Esophagus muscularis mucosa (tissue), 3 donors: ENCODE measurements around the gene ALG8.

Experiments
- POLR2A ChIP-seq: fragments of 450-650 bp; IDR thresholded peaks from one replicate; pipeline ENCODE4 v1.6.1; 2017; ENCODE audit warnings: antibody characterized with exemption, moderate library complexity, mild to moderate bottlenecking, low read depth
- POLR2AphosphoS5 ChIP-seq, 2 donors: sonication (generic); formaldehyde crosslinking; IDR thresholded peaks; one replicate each; pipeline ENCODE4 v1.6.1; 2017; ENCODE audit warnings: antibody characterized with exemption in 2 of 2
- TF ChIP-seq, protein P1 (sequence below), 3 experiments: fragments of 200-600 bp in 2 of 3; fragments of 450-650 bp in 1 of 3; sonication (generic) in 2 of 3; IDR thresholded peaks; one replicate each; pipeline ENCODE4 v1.5.1; 2017 to 2019; ENCODE audit warnings: antibody characterized with exemption in 3 of 3, mild to moderate bottlenecking in 2 of 3, moderate library complexity in 1 of 3

DNA sequence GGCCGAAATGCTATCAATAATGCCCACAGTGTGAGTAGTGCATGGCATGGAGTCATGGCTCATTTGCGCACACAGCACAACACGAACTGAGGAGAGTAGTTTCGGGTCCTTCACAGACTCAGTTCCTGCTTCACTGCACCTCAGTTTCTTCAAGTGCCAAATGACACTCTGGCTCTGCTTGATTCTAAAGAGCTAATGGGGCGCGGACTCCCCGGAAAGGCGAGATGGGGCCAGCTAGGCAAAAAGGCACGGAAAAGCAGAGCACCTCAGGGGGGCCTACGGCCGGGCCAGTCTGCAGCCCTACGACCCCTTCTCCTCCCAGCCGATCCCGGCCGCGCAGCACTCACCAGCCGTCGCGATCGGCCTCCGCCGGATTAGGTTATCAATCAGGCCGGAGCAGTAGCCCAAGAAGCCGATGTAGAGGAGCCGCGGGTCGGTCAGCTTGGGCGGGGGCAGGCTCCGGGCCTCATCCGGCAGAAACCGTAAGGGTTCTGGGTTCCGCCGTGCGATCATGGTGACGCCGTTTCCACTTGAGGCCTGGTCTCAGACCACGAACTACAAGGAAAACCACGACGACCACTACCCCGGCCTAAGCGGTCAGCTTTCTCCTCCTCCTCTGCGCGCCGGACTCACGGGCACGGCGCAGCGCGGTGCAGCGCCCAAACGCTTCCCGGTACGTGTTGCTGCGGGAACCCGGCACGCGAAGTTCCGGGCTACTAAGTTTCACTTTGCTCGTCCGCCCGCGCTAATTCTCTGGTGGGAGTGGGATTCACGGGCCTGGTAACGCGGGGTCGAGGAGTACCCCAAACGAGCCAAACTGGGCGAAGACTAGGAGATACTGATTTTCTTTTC, 60.0 kb downstream of the ALG8 start, which contains the start of gene NDUFC2:
- TF ChIP-seq, protein P1, sequence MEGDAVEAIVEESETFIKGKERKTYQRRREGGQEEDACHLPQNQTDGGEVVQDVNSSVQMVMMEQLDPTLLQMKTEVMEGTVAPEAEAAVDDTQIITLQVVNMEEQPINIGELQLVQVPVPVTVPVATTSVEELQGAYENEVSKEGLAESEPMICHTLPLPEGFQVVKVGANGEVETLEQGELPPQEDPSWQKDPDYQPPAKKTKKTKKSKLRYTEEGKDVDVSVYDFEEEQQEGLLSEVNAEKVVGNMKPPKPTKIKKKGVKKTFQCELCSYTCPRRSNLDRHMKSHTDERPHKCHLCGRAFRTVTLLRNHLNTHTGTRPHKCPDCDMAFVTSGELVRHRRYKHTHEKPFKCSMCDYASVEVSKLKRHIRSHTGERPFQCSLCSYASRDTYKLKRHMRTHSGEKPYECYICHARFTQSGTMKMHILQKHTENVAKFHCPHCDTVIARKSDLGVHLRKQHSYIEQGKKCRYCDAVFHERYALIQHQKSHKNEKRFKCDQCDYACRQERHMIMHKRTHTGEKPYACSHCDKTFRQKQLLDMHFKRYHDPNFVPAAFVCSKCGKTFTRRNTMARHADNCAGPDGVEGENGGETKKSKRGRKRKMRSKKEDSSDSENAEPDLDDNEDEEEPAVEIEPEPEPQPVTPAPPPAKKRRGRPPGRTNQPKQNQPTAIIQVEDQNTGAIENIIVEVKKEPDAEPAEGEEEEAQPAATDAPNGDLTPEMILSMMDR (IDR thresholded peaks at IDR 0.05), result peak in 1 of 3 experiments; percentile 27
- TF ChIP-seq POLR2A, result no peak
- peak; percentile 84 to 88 for TF ChIP-seq POLR2AphosphoS5 (IDR thresholded peaks at IDR 0.05)
